Measurements from ENCODE around the gene CCAR1. TPM values are rescaled to one million over a fixed set of nuclear protein-coding genes. Genes with fewer than 3 reads are reported as not detected.

Gene CCAR1
- polyA plus RNA-seq, 1 donor from 2014 or later, result 51.4 TPM

- Histone ChIP-seq H3K9me3 (ENCODE audit: low read length) (no peaks in the 10 kb centered on the region), H3F3A (ENCODE audit: insufficient read depth, low read length, poor library complexity, severe bottlenecking) (no peaks in the 10 kb centered on the region), H3K27me3 (ENCODE audit: insufficient read depth, low read depth, low read length) (no peaks in the 10 kb centered on the region), H2AFZ (ENCODE audit: low read depth, low read length) (no peak overlapping the region), H3K79me2 (replicated peaks; ENCODE audit: insufficient read depth, low read length) (no peaks in the 10 kb centered on the region), H3K27ac (ENCODE audit: low read length) (no peak overlapping the region), H4K20me1 (ENCODE audit: insufficient read depth) (no peaks in the 10 kb centered on the region), H3K9me2 (ENCODE audit: insufficient read depth, low read length) (no peaks in the 10 kb centered on the region), H3K4me3 (ENCODE audit: low read length) (no peak overlapping the region), H3K36me3 (ENCODE audit: insufficient read depth, low read length) (no peaks in the 10 kb centered on the region), H3K4me2 (ENCODE audit: low read length) (no peak overlapping the region), H3K9ac (ENCODE audit: low read length) (no peak overlapping the region)
- TF ChIP-seq RAD21 (conservative IDR thresholded peaks at IDR 0.05), result no peak
- TF ChIP-seq POLR2AphosphoS5 (IDR thresholded peaks at IDR 0.05), result no peak
- TF ChIP-seq SMC3 (conservative IDR thresholded peaks at IDR 0.05; ENCODE audit: poor library complexity), result no peak
- no peak for TF ChIP-seq TAF1 (IDR thresholded peaks at IDR 0.05; ENCODE audit: low read depth)
- no peak for TF ChIP-seq EZH2 (IDR thresholded peaks at IDR 0.05; ENCODE audit: borderline replicate concordance, insufficient read depth, low read length, poor library complexity, severe bottlenecking)
- TF ChIP-seq MXI1 (conservative IDR thresholded peaks at IDR 0.05; ENCODE audit: poor library complexity, severe bottlenecking), result no peak
- TF ChIP-seq, protein P1, sequence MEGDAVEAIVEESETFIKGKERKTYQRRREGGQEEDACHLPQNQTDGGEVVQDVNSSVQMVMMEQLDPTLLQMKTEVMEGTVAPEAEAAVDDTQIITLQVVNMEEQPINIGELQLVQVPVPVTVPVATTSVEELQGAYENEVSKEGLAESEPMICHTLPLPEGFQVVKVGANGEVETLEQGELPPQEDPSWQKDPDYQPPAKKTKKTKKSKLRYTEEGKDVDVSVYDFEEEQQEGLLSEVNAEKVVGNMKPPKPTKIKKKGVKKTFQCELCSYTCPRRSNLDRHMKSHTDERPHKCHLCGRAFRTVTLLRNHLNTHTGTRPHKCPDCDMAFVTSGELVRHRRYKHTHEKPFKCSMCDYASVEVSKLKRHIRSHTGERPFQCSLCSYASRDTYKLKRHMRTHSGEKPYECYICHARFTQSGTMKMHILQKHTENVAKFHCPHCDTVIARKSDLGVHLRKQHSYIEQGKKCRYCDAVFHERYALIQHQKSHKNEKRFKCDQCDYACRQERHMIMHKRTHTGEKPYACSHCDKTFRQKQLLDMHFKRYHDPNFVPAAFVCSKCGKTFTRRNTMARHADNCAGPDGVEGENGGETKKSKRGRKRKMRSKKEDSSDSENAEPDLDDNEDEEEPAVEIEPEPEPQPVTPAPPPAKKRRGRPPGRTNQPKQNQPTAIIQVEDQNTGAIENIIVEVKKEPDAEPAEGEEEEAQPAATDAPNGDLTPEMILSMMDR (IDR thresholded peaks at IDR 0.05; ENCODE audit: poor library complexity, severe bottlenecking), result no peak
- no peak for TF ChIP-seq EP300 (conservative IDR thresholded peaks at IDR 0.05; ENCODE audit: poor library complexity, severe bottlenecking)
- TF ChIP-seq, protein P2, sequence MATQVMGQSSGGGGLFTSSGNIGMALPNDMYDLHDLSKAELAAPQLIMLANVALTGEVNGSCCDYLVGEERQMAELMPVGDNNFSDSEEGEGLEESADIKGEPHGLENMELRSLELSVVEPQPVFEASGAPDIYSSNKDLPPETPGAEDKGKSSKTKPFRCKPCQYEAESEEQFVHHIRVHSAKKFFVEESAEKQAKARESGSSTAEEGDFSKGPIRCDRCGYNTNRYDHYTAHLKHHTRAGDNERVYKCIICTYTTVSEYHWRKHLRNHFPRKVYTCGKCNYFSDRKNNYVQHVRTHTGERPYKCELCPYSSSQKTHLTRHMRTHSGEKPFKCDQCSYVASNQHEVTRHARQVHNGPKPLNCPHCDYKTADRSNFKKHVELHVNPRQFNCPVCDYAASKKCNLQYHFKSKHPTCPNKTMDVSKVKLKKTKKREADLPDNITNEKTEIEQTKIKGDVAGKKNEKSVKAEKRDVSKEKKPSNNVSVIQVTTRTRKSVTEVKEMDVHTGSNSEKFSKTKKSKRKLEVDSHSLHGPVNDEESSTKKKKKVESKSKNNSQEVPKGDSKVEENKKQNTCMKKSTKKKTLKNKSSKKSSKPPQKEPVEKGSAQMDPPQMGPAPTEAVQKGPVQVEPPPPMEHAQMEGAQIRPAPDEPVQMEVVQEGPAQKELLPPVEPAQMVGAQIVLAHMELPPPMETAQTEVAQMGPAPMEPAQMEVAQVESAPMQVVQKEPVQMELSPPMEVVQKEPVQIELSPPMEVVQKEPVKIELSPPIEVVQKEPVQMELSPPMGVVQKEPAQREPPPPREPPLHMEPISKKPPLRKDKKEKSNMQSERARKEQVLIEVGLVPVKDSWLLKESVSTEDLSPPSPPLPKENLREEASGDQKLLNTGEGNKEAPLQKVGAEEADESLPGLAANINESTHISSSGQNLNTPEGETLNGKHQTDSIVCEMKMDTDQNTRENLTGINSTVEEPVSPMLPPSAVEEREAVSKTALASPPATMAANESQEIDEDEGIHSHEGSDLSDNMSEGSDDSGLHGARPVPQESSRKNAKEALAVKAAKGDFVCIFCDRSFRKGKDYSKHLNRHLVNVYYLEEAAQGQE (IDR thresholded peaks at IDR 0.05; ENCODE audit: borderline replicate concordance), result no peak
These were observed 90.4 kb downstream of the CCAR1 start for GRCh38 chr10:68811314-68812009.

DNA sequence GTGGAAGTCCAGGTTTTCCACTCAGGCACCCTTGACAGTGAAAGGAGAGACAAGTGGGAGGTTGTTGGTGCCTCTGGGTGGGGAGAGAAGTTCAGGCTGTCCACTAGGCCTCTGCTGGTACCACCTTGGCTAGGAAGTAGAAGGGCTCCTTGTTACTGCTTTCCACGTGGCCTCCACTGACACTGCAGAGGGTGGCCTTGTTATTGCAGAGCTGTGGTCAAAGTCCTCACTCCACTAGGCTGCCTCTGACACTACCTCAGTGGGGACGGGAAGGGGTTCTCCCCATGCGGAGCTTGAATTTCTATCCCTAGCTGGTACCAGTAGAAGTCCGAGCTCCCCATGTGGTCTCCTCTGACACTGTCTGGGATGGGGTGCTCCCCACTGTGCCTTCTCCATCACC, 91.4 kb downstream of the CCAR1 start:
- Histone ChIP-seq H3F3A (ENCODE audit: insufficient read depth, low read length, poor library complexity, severe bottlenecking) (no peaks in the 10 kb centered on the region), H3K9me3 (ENCODE audit: low read length) (no peaks in the 10 kb centered on the region), H3K27me3 (ENCODE audit: insufficient read depth, low read depth, low read length) (no peaks in the 10 kb centered on the region), H3K9me2 (ENCODE audit: insufficient read depth, low read length) (no peaks in the 10 kb centered on the region), H3K36me3 (ENCODE audit: insufficient read depth, low read length) (no peaks in the 10 kb centered on the region), H3K27ac (ENCODE audit: low read length) (no peak overlapping the region), H3K79me2 (replicated peaks; ENCODE audit: insufficient read depth, low read length) (no peaks in the 10 kb centered on the region), H4K20me1 (ENCODE audit: insufficient read depth) (no peaks in the 10 kb centered on the region), H2AFZ (ENCODE audit: low read depth, low read length) (no peak overlapping the region), H3K9ac (ENCODE audit: low read length) (no peak overlapping the region), H3K4me2 (ENCODE audit: low read length) (no peak overlapping the region), H3K4me3 (ENCODE audit: low read length) (no peak overlapping the region)
- TF ChIP-seq POLR2AphosphoS5 (IDR thresholded peaks at IDR 0.05) (no peak), MXI1 (conservative IDR thresholded peaks at IDR 0.05; ENCODE audit: poor library complexity, severe bottlenecking) (no peak), RAD21 (conservative IDR thresholded peaks at IDR 0.05) (no peak), EP300 (conservative IDR thresholded peaks at IDR 0.05; ENCODE audit: poor library complexity, severe bottlenecking) (no peak), EZH2 (IDR thresholded peaks at IDR 0.05; ENCODE audit: borderline replicate concordance, insufficient read depth, low read length, poor library complexity, severe bottlenecking) (no peak), SMC3 (conservative IDR thresholded peaks at IDR 0.05; ENCODE audit: poor library complexity) (no peak), TAF1 (IDR thresholded peaks at IDR 0.05; ENCODE audit: low read depth) (no peak)
- TF ChIP-seq, protein P1 (IDR thresholded peaks at IDR 0.05; ENCODE audit: poor library complexity, severe bottlenecking), result no peak
- TF ChIP-seq, protein P2 (IDR thresholded peaks at IDR 0.05; ENCODE audit: borderline replicate concordance), result no peak

Data from neural cell (in vitro differentiated cells).